WI38 (cell line): ENCODE measurements around the gene CHD3.

Experiments
- H3K4me3 ChIP-seq: 2 replicates; pipeline ENCODE4 v1.5.1; 2011; ENCODE audit warnings: low read depth, mild to moderate bottlenecking, control low read depth, low read length
- TF ChIP-seq, protein P1 (sequence below): IDR thresholded peaks from 2 replicates; pipeline ENCODE4 v1.5.1; 2012; ENCODE audit warnings: low read depth, mild to moderate bottlenecking, control low read depth, low read length

Gene CHD3

DNA sequence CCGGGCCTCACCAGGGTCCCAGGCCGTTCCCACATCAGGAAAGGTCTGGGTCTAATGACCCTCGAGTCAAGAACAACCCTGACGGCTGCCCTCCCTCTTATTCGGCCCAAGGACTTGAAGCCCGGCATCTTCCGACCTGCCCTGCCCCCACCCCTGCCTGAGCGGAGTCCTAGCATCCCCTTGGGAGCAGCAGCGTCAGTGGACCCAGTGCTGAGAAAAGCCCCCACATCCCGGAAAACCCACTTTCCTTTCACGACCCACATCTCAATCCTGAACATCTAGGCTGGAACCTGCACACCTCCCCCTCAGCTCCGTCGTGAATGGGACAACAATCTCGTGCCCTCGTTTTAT is 33.0 kb upstream of the CHD3 start:
- TF ChIP-seq, protein P1, sequence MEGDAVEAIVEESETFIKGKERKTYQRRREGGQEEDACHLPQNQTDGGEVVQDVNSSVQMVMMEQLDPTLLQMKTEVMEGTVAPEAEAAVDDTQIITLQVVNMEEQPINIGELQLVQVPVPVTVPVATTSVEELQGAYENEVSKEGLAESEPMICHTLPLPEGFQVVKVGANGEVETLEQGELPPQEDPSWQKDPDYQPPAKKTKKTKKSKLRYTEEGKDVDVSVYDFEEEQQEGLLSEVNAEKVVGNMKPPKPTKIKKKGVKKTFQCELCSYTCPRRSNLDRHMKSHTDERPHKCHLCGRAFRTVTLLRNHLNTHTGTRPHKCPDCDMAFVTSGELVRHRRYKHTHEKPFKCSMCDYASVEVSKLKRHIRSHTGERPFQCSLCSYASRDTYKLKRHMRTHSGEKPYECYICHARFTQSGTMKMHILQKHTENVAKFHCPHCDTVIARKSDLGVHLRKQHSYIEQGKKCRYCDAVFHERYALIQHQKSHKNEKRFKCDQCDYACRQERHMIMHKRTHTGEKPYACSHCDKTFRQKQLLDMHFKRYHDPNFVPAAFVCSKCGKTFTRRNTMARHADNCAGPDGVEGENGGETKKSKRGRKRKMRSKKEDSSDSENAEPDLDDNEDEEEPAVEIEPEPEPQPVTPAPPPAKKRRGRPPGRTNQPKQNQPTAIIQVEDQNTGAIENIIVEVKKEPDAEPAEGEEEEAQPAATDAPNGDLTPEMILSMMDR: no peak
- H3K4me3 ChIP-seq: peak overlapping the region; percentile 80; the same call in 1 of the 2 replicates

DNA sequence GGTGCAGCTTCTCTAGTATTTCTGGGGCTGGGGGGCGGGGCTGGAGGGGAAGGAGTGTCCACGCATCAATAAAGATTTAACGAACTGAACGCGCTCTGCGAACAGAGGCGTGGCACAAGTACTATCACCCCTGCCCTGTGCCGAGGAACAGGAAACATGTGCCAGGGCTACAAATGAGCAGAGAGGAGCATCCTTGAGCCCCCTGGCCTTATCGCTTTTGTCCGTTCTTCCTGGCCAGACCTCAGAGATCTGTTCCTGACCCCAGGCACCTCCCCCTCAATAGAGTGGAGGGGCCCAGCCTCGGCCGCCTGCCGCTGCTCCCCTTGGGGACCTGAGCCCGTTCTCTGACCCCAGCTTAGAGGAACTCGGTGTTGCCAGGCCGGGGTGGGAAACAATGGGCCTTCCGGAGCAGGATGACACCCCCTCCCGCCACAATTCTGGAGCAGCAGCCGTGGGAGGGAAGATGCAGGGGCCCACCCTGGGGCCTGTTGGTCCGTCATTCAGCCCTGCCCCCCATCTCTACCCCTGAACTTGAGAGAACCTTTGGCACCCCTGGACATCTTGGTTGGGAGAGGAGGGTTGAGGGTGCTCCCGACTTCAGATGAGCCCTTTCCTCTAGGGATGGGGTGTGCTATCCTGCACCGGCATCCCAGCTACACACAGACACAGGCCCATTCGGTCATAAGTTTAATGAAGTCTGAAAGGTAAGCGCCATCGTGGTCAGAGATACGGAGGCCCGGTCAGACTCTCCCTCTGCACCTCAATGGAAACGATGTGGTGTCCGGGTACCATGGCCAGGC is 32.4 kb upstream of the CHD3 start:
- peak overlapping the region; percentile 80 for H3K4me3 ChIP-seq
- TF ChIP-seq, protein P1: no peak

DNA sequence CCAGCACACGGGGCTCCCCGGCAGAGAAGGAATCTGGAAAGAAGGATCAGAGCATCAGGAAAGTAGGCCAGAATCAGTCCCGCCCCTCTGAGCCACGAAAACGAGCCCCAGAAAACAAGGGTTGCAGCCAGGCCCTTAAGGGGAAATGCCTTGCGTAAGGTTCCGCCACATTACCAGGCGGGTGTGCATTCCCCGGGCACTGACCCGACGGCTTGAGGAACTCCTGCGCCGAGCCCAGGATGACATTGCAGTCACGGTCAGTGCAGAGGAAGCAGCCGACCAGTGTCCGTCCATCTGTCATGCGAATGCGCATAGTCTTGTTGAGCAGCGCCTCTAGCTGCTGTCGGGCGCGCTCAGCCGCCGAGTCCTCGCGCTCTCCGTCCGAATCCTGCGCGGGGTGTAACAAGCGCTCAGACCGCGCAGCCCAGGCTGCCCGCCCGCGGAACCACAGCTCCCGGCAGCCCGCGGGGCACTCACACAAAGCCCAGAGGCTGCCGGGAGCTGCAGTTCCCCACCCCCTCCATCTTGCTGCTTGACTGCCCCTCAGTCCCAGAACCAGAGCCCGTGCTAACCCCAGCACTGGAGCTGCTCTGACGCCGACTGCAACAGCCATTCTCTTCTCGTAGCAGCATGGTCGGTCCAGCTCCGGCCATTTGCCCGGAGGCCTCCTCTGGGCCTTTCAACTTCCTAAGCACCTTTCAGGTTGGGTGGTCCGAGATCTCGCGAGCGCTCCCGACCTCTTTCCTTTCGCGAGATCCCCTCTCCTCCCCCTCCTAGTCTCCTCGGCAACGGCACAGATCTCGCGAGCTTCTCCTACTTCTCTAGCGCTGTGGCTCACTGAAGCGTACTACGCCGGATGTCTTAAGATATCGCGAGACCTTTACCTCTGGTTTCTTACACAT is 31.5 kb upstream of the CHD3 start, which contains the start of gene NAA38:
Gene NAA38, minus strand, starts transcription at position 749 of the 902 bp plus-strand sequence. Its CDS starts 96 bp downstream, at position 653.
- peak within 1 kb of the TSS; percentile 80 for H3K4me3 ChIP-seq
- TF ChIP-seq, protein P1: peak; percentile 25

DNA sequence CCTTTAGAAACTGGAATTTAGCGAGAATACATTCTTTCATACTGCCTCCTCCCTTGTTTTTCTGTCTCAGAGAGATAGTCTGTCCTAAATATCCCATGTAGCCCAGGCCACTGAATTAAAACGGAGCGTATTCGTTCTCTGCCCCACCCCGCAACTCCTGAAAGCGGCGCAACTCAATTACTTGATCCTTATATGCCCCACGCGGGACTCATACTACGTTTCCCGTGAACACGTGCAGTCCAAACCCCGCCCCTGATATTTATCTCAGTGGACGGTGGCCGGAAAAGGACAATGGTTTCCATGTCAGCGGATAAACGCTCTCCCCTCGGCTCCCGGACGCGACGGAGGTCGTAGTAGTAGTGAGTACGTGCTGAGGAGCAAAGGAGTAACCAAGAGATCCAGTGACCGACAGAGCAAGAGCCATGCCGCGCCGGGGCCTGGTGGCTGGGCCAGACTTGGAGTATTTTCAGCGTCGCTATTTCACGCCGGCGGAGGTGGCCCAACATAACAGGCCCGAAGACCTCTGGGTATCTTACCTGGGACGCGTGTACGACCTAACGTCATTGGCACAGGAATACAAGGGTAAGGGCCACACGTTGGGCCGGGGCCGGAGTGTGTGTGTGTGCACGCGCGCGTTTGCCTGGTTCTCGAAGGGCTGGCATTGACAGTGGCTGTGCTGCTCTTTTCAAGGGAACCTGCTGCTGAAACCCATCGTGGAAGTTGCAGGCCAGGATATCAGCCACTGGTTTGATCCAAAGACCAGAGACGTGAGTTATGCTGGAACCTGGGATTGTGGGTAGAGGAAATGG is 30.7 kb upstream of the CHD3 start, which contains the start of gene CYB5D1:
Gene CYB5D1, plus strand, starts transcription at position 291 of the 809 bp plus-strand sequence. Its CDS starts 132 bp downstream, at position 423.
- H3K4me3 ChIP-seq: peak within 1 kb of the TSS; percentile 80
- TF ChIP-seq, protein P1: no peak

DNA sequence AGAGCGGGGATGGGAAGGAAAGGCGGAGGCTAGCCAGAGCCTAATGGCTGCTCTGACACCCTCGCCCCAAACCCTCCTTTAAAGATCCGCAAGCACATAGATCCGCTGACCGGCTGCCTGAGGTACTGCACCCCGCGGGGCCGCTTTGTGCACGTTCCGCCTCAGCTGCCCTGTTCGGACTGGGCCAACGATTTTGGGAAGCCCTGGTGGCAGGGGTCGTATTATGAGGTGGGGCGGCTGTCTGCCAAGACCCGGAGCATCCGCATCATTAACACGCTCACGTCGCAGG is 30.1 kb upstream of the CHD3 start:
- H3K4me3 ChIP-seq: peak overlapping the region; percentile 80
- TF ChIP-seq, protein P1: peak; percentile 40; the same call in 1 of the 2 replicates

DNA sequence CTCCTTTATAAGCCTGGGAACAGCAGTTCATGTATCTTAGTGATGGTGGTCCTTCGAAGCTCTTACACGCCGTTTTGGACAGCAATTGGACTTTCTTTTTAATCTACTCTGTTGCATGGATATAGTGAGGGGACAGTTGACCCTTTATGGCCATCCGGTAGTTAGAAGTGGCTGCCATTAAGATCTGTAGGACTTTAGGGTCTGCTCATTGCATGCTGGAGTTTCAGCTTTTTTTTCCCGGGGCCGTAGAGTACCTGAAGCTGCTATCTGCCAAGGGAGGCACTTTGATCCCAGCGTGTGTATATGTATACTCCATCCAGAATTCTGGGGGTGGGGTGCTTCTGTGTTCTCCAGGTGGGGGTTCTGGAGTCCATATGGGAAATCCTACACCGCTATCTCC is 29.6 kb upstream of the CHD3 start:
- TF ChIP-seq, protein P1: no peak
- no peak overlapping the region for H3K4me3 ChIP-seq
